GM21619 (cell line): ENCODE results near the gene CYP3A5.
"Not testable (repeated sequence)": the region's sequence is repeated elsewhere in the genome, so short reads cannot be mapped to it uniquely, and the experiment has no call there.

Experiments used
- ATAC-seq: cut with Tn5 transposase; IDR thresholded peaks from one replicate; pipeline ENCODE4 v1.9.1; 2021; ENCODE audit not compliant: unreplicated experiment

The CYP3A5 gene

DNA sequence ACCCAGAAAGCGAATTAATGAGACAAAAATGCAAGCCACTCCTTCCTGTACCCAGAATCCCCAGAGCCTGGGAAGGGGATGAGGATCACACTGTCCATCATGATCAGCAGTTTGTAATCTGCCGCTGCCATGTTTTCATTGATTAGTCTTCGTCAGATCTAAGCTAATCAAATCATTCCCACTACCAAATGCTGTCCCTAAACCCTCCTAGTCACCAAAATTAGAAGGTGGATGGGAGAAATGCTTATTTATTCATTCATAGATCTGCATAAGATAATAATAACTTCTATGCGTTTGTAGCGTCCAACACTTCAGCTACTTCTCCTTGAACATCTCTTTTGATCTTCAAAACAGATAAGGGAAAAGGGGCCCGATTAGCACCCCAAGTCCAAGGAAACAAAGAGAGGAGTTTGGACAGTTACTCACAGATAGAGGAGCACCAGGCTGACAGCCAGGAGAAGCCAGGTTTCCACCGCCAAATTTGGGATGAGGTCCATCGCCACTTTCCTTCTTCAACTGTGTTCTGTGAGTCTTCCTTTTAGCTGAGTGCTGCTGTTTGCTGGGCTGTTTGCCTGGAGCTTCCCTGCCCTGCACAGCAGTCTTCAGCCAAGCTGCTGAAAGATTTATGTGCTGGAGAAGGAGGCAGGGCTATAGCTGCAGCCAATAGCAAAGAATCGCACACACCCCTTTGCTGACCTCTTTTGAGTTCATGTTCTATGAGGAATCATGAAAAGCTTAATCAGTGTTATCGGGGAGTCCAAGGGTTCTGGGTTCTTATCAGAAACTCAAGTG is at the start of gene CYP3A5:
Gene CYP3A5, minus strand, starts transcription at position 597 of the 792 bp plus-strand sequence. Its CDS starts 100 bp downstream, at position 497.
- no peak for ATAC-seq

GRCh38 chr7:99728615-99729014 is 48.8 kb upstream of the CYP3A5 start:
- no peak for ATAC-seq

DNA sequence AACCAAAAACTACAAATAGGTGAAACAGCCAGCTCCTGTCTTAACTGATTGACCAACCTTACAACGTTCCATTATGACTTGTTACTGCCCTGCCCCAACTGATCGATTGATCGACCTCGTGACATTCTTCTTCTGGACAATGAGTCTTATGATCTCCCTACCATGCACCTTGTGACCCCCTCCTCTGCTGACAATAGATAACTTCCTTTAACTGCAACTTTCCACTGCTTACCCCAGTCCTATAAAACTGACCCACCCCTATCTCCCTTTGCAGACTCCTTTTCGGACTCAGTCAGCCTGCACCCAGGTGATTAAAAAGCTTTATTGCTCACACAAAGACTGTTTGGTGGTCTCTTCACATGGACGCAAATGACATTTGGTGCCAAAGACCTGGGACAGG is 43.4 kb upstream of the CYP3A5 start:
- ATAC-seq, result not testable (repeated sequence)

DNA sequence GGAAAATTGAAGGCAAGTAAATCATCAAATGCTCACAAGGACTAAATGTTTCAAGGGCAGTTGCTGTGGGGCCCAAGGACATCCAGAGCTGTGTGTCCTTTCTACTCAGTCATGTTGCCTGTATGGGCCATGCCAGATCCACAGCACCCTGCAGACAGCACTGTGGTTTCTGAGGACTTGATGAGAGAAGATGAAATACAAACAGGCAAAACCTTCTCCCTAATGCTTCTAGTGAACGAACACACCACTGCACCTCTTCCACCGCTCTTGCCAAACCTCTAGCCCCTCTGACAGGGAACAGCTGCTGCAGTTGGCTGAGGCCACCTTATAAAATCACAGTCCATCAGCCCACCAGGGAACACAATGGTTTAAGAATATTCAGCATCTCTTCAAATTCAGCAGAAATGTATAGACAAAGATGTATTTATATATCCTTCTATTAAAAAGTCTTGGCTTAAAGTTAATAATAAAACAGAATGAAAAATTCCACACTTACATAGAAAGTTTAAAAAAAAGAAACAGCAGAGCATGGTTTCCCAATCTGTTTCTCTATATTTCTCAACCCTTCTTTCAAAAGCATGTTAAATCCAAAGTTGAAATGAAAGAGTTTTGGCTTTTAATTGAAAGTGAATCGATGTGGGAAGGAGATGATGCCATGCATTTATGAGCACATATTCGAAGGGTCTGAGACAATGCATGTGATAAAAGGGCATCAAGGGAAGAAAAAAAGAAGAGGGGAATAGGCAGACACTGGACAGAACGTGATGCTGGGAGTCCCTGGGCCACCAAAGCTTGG is 41.2 kb upstream of the CYP3A5 start:
- ATAC-seq, result no peak

GRCh38 chr7:99719996-99720769 is 40.4 kb upstream of the CYP3A5 start:
- no peak for ATAC-seq

DNA sequence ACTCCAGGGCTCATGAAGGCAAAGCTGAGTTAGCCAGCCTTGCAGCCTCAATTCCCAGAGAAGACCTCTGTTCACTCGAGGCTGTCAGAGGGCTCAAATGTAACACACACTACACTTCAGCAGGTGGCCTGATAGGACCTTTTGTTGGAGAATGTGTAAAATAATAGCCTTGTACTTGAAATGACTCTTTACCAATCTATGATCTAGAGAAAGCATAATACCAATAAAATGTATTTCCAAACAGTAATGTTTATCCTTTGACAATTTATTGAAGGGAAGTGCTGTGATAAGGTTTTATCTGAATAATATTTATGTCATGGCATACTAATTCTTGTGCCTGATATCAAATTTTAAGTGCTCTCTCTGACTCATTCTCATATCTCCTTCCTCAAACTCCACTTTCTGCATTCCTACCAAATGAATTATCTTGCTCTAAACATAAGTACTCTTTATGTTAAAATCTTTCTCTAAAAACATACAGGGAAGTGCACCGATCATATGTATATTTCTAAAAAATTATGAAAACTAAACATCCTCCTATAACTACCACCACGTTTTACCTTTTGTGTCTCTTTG is 34.3 kb upstream of the CYP3A5 start:
- no peak for ATAC-seq

- no peak for ATAC-seq
Observed at GRCh38 chr7:99709838-99710578, 30.2 kb upstream of the CYP3A5 start.

GRCh38 chr7:99709260-99709659 is 29.5 kb upstream of the CYP3A5 start:
- ATAC-seq, result no peak

DNA sequence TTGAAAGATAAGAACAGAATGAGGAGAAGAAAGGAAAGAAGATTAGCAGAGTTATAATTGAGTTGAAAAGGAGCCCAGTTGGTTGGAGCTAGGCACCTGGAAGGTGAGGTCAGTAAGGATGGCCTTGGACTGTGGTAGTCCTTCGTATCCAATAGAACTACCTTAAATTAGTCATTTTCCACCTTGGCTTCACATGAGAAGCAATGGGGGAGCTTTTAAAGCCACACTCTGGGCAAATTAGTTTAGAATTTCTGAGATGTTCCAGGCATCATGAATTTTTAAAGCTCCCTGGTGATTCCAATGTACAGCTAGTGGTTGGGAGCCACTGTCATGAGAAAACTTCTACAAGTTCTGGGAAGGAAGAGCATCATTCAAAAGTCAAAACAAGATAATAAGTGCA is 27.3 kb upstream of the CYP3A5 start:
- ATAC-seq, result no peak

- ATAC-seq, result no peak
Observed at GRCh38 chr7:99699946-99700345, 20.1 kb upstream of the CYP3A5 start.

DNA sequence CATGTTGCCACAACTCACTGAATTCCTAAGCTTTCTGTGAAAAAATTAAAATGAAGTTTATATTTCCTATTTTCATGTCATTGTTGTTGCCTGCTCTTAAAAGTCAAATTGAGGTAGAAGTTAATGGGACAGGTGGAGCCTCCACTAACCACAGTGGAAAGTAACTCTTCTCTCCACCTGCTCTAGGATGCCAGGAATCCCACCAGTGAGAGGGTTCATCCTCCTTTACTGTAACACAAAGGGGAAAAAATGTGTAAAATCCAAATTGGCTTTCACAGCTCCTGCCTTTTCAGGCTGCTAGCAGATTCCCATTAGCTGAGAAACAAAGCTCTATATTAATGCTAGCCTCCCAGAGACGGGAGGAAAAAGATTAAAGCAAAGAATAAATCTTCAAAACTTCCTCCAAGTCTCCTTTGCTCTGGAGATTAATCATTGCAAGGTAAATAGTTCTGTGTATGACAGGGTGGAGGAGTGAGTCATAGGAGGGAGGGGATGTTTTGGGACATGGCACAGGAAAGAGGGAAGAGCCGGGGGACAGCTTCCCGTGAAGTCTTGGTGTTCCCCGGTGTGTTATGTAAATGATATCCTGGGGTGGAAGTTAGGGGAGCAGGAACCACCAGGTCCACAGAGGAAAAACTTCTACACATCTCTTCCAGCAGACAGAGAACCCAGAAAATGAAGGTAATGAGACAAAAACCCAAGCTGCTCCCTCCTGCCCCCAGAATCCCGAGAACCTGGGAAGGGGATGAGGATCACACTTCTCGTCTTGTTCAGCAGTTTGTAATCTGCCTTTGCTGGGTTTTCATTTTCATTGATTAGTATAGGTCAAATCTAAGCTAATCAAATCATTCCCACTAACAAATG is 19.3 kb upstream of the CYP3A5 start:
- ATAC-seq, result not testable (repeated sequence)

DNA sequence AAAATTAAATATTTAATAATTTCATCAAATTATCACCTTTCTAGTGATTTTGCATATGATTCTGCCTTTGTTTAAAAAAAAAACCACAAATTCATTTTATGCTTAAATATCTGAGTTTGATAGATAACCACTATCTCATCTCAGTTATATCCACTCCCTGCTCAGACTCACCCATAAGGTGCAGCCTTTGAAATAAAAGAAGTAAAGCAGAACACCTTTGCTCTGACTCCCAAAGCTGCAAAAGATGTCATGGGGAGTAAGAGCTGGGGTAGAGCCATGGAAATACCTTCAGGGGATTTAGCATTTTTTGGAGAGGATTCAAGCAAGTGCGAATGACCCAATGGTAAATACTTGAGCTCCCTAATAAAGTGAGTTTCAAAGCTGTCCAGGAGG is 15.1 kb upstream of the CYP3A5 start:
- ATAC-seq, result no peak

DNA sequence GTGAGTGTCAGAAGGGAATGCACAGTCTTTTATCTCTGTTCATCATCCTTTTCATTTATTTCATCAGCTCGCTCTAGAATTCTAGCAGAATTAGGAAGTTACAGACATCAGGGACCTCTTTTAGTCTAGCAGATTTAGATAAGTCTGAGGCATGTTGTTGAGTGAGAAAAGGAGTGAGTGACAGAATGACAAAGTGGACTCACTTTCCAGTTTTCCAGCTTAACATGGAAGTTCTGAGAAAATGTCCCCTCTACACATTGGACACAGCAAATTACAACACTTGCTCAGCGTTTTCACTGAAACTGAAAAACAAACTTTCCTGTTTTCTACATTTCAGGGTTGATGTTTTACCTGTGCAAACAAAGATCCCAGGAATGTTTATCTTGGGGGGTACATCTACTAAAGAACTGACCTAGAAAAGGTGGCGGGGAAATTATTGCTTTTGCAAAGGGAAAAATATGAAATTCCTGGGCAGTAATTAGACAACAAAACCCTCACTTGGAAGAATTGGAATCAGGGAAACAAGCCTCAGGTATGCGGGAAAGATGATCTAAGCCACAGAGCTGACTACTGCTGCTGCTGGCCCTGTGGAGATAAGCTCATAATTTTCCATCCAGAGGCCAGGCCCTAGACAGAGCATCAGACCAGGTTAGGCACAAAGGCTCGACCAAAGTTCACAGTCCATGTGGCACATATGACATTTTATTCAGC is 14.6 kb upstream of the CYP3A5 start:
- ATAC-seq, result no peak

DNA sequence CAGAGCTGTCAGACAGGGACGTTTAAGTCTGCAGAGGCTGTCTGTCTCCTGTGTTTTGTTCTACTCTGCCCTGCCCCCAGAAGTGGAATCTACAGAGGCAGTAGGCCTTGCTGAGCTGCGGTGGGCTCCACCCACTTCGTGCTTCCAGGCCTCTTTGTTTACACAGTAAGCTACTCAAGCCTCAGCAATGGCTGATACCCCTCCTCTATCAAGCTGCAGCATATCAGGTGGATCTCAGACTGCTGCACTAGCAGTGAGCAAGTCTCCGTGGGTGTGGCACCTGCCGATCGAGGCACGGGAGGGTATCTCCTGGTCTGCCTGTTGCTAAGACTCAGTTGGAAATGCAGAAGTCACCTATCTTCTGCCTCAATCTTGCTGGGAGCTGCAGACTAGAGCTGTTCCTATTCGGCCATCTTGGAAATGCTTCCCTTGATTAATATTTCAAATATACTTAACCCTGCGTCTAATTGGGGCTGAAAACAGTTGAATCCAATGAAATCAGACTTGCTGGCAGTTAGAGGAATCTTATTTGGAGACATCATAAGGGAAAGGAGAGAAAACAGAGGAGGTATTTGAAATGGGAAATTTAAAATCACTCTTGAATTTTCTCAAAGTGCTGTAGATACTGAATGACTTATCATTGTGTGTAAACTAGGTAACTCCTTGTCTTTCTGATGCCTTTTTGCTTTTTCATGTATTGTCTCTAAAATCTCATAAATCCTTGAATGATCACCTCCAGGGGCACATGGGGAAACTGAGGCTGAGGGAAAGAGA is 13.8 kb upstream of the CYP3A5 start:
- ATAC-seq, result no peak

- no peak for ATAC-seq
Observed at GRCh38 chr7:99693100-99693426, 13.3 kb upstream of the CYP3A5 start.

- ATAC-seq, result not testable (repeated sequence)
Observed at GRCh38 chr7:99692563-99692962, 12.8 kb upstream of the CYP3A5 start.

DNA sequence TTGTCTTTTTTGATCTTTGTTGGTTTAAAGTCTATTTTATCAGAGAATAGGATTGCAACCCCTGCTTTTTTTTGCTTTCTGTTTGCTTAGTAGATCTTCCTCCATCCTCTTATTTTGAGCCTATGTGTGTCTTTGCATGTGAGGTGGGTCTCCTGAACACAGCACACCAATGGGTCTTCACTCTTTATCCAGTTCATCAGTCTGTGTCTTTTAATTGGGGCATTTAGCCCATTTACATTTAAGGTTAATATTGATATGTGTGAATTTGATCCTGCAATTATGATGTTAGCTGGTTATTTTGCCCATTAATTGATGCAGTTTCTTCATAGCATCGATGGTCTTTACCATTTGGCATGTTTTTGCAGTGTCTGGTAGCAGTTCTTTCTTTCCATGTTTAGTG is 11.9 kb upstream of the CYP3A5 start:
- not testable (repeated sequence) for ATAC-seq

DNA sequence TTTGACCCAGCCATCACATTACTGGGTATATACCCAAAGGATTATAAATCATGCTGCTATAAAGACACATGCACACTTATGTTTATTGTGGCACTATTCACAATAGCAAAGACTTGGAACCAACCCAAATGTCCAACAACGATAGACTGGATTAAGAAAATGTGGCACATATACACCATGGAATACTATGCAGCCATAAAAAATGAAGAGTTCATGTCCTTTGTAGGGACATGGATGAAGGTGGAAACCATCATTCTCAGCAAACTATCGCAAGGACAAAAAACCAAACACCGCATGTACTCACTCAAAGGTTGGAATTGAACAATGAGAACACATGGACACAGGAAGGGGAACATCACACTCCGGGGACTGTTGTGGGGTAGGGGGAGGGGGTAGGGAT is 11.1 kb upstream of the CYP3A5 start:
- not testable (repeated sequence) for ATAC-seq
